Cardiac fibroblast (primary cell): ENCODE data around the gene KMT2A.

Source experiments
- DNase-seq, 2 donors: peaks; one replicate each; pipeline versions ENCODE4 v3.0.0 to v3.0.0-alpha.2; 2010; ENCODE audit warnings: low read depth in 2 of 2
- H3K4me3 ChIP-seq, 2 donors: replicated peaks in 1 of 2; 1 replicate in 1 of 2; 2 replicates in 1 of 2; pipeline ENCODE4 v1.5.1; 2011; ENCODE audit warnings: low read depth in 2 of 2, low read length in 2 of 2, mild to moderate bottlenecking in 2 of 2, moderate library complexity in 1 of 2
- CTCF ChIP-seq: IDR thresholded peaks from one replicate; pipeline ENCODE4 v1.5.1; 2011; ENCODE audit warnings: low read depth, mild to moderate bottlenecking, low read length, inconsistent platforms

The KMT2A gene

DNA sequence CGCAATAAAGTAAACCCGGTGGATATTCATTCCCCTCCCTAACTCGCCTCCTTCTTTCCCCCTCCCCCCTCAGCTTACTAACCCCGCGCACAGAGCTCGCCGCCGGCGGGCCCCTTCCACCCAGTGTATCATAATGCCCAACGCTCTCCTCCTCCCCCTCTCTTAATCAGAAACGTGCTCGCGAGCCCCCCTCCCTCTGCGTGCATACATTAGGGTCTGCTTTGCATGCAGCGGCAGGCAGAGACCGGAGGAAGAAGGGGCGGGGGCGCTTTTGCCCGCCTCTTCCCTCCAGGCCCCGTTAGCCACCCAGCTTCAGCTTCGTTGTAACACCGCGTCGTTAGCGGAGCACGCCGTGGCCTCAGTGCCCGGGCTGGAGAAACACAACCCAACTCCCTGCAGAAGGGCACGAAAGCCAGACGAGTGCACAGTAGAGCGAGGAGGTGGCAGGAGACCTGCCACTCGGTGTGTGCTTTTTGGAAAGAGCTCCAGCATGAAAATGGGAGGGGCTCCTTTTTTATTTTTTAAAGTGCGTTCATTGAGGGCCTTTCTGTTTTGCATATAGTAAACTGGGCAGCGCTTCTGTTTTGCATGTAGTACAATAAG is 901 bp upstream of the KMT2A start:
- peak overlapping the region; percentile 59 to 67 for H3K4me3 ChIP-seq
- TF ChIP-seq CTCF = no peak
- peak in 1 of 2 donors; percentile 39 for DNase-seq

DNA sequence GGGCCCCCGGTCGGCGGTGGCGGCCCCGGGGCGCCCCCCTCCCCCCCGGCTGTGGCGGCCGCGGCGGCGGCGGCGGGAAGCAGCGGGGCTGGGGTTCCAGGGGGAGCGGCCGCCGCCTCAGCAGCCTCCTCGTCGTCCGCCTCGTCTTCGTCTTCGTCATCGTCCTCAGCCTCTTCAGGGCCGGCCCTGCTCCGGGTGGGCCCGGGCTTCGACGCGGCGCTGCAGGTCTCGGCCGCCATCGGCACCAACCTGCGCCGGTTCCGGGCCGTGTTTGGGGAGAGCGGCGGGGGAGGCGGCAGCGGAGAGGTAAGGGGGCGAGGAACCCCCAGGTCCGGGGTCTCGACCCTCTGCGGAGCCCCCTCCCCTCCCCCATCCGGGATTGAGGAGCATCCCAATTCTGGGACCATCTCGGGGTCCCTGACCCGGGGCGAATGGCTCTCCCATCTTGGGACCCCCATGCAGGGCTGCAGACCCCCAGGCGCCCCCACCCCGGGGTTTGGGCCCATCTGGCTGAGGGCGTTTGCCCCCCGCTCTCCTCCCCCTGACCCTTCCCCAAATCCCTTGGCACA is 431 bp downstream of the KMT2A start:
- no peak for TF ChIP-seq CTCF
- DNase-seq = no peak
- peak overlapping the region; percentile 89 to 92 for H3K4me3 ChIP-seq

GRCh38 chr11:118437208-118438125 is 1.2 kb downstream of the KMT2A start:
- H3K4me3 ChIP-seq = peak overlapping the region; percentile 89 to 92
- no peak for TF ChIP-seq CTCF
- peak in 1 of 2 donors; percentile 36 for DNase-seq

GRCh38 chr11:118438314-118438931 is 2.1 kb downstream of the KMT2A start:
- H3K4me3 ChIP-seq = peak overlapping the region; percentile 89 to 92
- TF ChIP-seq CTCF = no peak
- peak; percentile 81 to 89 for DNase-seq

DNA sequence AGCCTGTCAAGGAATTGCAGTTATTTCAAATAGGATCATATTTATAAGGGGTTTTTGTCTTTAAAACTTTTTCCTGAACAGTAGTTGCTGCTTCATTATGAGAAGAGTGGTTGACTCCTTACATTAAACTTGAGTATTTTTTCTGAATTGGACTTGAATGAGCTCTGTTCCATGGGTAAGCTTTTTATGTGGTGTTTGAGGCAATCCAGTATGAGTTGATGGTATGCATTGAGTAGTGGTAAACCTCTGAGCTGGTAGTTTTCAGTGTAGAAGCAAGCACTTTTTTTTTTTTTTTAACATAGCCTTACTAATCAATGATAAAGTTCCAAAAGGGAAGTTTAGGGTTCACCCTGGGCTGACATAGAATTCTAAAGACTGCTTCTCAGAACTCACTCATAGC is 3.4 kb downstream of the KMT2A start:
- H3K4me3 ChIP-seq = no peak overlapping the region
- TF ChIP-seq CTCF = no peak
- DNase-seq = no peak

- no peak for TF ChIP-seq CTCF
- no peak for DNase-seq
- H3K4me3 ChIP-seq = no peak overlapping the region
These were observed 5.5 kb downstream of the KMT2A start for GRCh38 chr11:118441770-118442275.
